GM10266 (cell line): ENCODE data around the gene PSMB5.

Experiments
- DNase-seq: peaks from one replicate; pipeline ENCODE4 v3.0.0; 2012; ENCODE audit errors: extremely low spot score
- CTCF ChIP-seq: IDR thresholded peaks from 2 replicates; pipeline ENCODE4 v1.5.1; 2012; ENCODE audit warnings: mild to moderate bottlenecking, low read depth; ENCODE audit not compliant: control insufficient read depth, insufficient read depth; ENCODE audit errors: missing control alignments

The PSMB5 gene

GRCh38 chr14:23066855-23067744, 32.4 kb upstream of the PSMB5 start:
- DNase-seq, result peak; percentile 8
- no peak for TF ChIP-seq CTCF

- TF ChIP-seq CTCF, result no peak
- DNase-seq, result no peak
These were observed 31.7 kb upstream of the PSMB5 start for GRCh38 chr14:23066368-23066767.

GRCh38 chr14:23063601-23064000, 28.9 kb upstream of the PSMB5 start:
- TF ChIP-seq CTCF, result no peak
- no peak for DNase-seq

- DNase-seq, result no peak
- TF ChIP-seq CTCF, result no peak
These were observed 27.3 kb upstream of the PSMB5 start for GRCh38 chr14:23062002-23062401.

GRCh38 chr14:23060536-23061260, 26.0 kb upstream of the PSMB5 start:
- no peak for TF ChIP-seq CTCF
- peak; percentile 5 for DNase-seq

GRCh38 chr14:23058654-23059504, 24.2 kb upstream of the PSMB5 start:
- no peak for DNase-seq
- no peak for TF ChIP-seq CTCF
